ENCODE data around the gene CTXND1.

DNA sequence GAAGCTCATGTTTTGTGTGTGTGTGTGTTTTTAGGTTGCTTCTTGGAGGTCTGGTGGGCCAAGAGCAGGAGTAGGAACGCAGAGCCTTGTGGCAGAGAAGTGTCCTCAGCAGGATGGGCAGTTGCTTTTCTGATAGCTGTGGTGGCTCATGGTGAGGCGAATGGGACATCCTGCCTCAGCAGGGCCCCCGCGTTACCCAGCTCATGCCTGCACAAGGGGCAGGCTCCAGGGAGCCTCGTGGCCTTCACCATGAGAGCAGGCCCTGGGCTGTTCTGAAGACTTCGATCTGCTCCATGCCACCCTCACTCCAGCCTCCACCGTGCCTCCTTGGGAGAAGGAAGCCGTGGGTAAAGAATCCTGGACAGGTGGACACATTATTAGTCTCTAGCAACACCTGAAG is 33.4 kb upstream of the CTXND1 start:
- TF ChIP-seq CTCF (conservative IDR thresholded peaks at IDR 0.05 in 1 of 2, IDR thresholded peaks at IDR 0.05 in 1 of 2; ENCODE audit: extremely low read depth in 1 of 2, insufficient read depth in 1 of 2, low read depth in 1 of 2, low read length in 2 of 2) (no peak), EZH2 (IDR thresholded peaks at IDR 0.05; ENCODE audit: borderline replicate concordance, low read length) (no peak)
